GM19099 (cell line): ENCODE data around the gene COL18A1.

Experiments used
- POLR2A ChIP-seq: IDR thresholded peaks from 3 replicates; pipeline ENCODE4 v1.6.1; 2011; ENCODE audit warnings: low read depth; ENCODE audit not compliant: insufficient read length; ENCODE audit errors: extremely low read depth

Gene COL18A1

DNA sequence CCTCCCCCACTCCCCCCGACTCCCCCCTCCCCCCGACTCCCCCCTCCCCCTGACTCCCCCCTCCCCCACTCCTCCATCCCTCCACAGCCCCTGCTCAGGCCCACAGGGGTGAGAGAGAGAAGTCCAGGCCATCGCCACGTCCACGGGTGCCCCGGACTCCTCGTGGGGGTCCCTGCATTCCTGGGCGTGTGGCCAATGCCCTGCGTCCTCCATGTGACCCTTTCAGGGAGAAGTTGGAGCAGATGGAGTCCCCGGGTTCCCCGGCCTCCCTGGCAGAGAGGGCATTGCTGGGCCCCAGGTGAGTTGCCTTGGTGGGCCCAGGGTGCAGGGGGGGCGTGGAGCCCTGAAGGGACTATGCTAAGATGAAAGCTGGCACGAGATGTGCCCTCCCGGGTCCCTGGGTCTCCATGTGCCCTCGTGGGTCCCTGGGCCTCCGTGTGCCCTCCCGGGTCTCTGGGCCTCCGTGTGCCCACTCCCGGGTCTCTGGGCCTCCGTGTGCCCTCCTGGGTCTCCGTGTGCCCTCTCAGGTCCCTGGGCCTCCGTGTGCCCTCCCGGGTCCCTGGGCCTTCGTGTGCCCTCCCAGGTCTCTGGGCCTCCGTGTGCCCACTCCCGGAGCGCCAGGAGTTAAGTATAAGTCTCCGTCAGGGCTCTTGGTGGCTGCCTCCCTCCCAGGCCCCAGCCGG lies 85.2 kb downstream of the COL18A1 start:
- no peak for TF ChIP-seq POLR2A

- TF ChIP-seq POLR2A: no peak
These were observed 86.1 kb downstream of the COL18A1 start for GRCh38 chr21:45491056-45491455.

- no peak for TF ChIP-seq POLR2A
These were observed 86.7 kb downstream of the COL18A1 start for GRCh38 chr21:45491623-45492022.

DNA sequence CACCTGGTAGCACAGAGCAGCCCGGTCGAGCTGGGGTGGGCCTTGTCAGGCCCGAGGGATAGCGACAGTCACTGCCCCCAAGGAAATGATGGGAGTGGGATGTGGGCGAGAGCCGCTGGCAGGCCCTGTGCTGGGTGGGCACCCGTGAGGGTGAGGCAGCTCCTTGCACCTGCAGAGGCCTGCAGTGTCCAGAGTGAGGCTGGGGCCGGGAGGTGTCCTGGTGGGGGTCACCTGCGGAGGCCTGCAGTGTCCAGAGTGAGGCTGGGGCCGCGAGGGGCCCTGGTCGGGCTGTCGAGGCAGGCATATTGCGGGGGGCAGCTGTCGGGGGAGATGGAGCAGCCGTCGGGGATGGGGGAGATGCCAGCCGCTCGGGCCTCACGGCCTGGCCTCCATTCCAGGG lies 87.8 kb downstream of the COL18A1 start:
- no peak for TF ChIP-seq POLR2A

- no peak for TF ChIP-seq POLR2A
These were observed 88.5 kb downstream of the COL18A1 start for GRCh38 chr21:45493401-45494001.

DNA sequence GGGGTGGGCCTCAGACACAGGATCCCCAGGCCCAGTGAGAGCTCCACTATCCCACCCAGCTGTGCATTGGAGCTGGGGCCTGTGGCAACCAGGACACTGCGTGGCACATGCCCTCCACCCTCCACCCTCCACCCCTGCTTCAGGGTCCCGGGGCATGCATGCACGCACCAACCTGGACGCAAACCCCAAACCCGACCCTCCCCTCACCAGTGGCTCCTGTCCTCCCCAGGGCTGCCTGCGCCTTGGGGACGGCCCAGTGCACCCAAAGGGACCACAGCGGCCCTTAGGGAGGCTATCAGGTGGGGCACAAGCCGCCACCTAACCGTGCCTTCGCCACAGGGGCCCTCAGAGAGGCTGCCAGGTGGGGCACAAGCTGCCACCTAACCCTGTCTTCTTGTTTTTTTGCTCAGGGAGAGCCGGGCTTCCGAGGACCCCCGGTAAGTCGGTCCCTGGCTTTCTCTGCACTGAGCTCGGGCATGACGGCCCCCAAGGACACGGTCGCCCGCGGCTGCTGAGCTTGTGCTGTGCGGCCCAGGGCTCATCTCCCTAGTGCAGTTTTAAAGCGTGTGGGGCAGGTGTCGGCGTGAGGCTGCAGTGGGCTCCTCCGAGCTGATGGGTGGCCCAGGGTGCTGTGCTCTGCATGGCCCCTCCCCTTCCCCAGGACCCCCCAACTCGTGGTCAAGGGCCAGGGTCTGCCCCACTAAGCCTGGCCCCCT lies 89.3 kb downstream of the COL18A1 start:
- TF ChIP-seq POLR2A: no peak

GRCh38 chr21:45494851-45495680 lies 90.1 kb downstream of the COL18A1 start:
- no peak for TF ChIP-seq POLR2A

GRCh38 chr21:45496151-45496967 lies 91.4 kb downstream of the COL18A1 start:
- TF ChIP-seq POLR2A: no peak

GRCh38 chr21:45496968-45497845 lies 92.2 kb downstream of the COL18A1 start:
- TF ChIP-seq POLR2A: no peak

DNA sequence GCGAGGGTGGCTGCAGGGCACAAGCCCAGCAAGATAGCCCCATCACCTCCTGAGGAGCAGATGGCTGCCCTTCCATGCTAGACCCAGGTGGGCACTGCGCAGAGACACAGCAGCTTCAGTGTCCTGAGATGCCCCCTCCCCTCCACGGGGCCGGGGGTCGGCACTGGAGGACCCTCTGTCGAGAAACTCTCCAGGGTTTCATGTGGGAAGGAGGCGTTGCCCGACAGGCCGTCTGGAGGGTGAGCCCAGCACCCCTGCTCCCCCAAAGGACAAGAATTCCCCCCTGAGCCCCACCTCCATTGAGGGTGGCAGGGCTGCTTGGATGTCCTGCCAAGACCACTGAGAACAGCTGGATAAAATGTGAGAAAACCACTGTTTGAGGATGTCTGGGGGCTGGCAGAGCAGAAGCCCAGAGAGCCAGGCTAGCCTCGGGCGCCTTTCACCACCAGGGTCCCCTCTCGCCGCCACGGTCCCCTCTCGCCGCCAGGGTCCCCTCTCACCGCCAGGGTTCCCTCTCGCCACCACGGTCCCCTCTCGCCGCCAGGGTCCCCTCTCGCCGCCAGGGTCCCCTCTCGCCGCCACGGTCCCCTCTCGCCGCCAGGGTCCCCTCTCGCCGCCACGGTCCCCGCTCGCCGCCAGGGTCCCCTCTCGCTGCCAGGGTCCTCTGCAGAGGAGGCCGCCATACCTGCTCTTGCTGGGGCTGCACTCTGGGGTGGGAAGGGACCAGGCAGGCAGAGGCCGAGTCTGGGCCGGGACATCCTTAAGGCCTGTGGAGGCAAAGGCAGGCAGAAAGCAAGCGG lies 93.1 kb downstream of the COL18A1 start:
- TF ChIP-seq POLR2A: no peak

- no peak for TF ChIP-seq POLR2A
These were observed 93.7 kb downstream of the COL18A1 start for GRCh38 chr21:45498646-45499000.

DNA sequence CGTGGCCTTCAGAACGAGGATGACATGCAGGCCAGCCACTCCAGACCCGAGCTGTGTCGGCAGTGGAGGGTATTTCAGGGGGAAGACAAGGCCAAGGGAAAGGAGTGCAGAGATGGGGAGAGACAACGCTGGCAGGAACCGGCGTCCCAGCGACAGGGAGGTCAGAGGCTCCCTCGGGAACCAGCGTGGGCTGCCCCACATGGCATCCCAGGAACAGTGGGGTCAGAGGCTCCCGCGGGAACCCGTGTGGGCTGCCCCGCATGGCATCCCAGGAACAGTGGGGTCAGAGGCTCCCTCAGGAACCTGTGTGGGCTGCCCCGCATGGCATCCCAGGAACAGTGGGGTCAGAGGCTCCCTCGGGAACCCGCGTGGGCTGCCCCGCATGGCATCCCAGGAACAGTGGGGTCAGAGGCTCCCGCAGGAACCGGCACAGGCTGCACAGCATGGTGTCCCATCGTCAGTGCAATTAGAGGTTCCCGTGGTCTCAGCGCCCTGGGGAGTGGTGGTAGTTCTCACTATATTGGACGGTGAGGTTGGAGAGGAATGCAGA lies 94.3 kb downstream of the COL18A1 start:
- no peak for TF ChIP-seq POLR2A
